Loucy (cell line): ENCODE measurements around the gene INPP4A.

Source experiments
- H2AFZ ChIP-seq: fragments of 200-600 bp; sonication (generic); 2 replicates; pipeline ENCODE4 v1.6.0; 2016; ENCODE audit warnings: antibody characterized with exemption, mild to moderate bottlenecking, low read length, moderate library complexity
- H3F3A ChIP-seq: fragments of 200-600 bp; 2 replicates; pipeline ENCODE4 v1.6.0; 2016; ENCODE audit warnings: antibody characterized with exemption, low read depth, mild to moderate bottlenecking
- H3K27me3 ChIP-seq: fragments of 200-600 bp; sonication (generic); 2 replicates; pipeline ENCODE4 v1.6.1; 2014; ENCODE audit warnings: low read length, mild to moderate bottlenecking; ENCODE audit not compliant: insufficient read depth, poor library complexity, severe bottlenecking
- H3K36me3 ChIP-seq: fragments of 200-600 bp; sonication (generic); 2 replicates; pipeline ENCODE4 v1.6.1; 2016; ENCODE audit warnings: low read length; ENCODE audit not compliant: insufficient read depth
- H3K4me1 ChIP-seq: fragments of 200-600 bp; sonication (generic); 2 replicates; pipeline ENCODE4 v1.5.1; 2014; ENCODE audit warnings: low read length, mild to moderate bottlenecking; ENCODE audit not compliant: insufficient read depth, poor library complexity, severe bottlenecking
- H3K4me2 ChIP-seq: fragments of 200-600 bp; sonication (generic); 2 replicates; pipeline ENCODE4 v1.6.0; 2014; ENCODE audit warnings: antibody characterized with exemption, low read length, low read depth, mild to moderate bottlenecking; ENCODE audit not compliant: poor library complexity, severe bottlenecking
- H3K4me3 ChIP-seq: fragments of 200-600 bp; sonication (generic); 2 replicates; pipeline ENCODE4 v1.5.1; 2014; ENCODE audit warnings: low read length, mild to moderate bottlenecking, mixed read lengths; ENCODE audit not compliant: poor library complexity, severe bottlenecking
- H3K79me2 ChIP-seq: fragments of 200-600 bp; sonication (generic); 2 replicates; pipeline ENCODE4 v1.6.1; 2014; ENCODE audit warnings: low read length; ENCODE audit not compliant: insufficient read depth
- H3K9ac ChIP-seq: fragments of 200-600 bp; sonication (generic); 2 replicates; pipeline ENCODE4 v1.6.0; 2014; ENCODE audit warnings: mild to moderate bottlenecking, low read depth, low read length, moderate library complexity; ENCODE audit not compliant: poor library complexity, severe bottlenecking
- H3K9me2 ChIP-seq: fragments of 200-600 bp; sonication (generic); replicated peaks from 2 replicates; pipeline ENCODE4 v1.6.1; 2016; ENCODE audit warnings: low read depth, low read length, mixed read lengths
- H3K9me3 ChIP-seq: fragments of 200-600 bp; sonication (generic); 2 replicates; pipeline ENCODE4 v1.6.1; 2014; ENCODE audit warnings: mild to moderate bottlenecking, antibody characterized with exemption, low read length, low read depth; ENCODE audit not compliant: insufficient read depth
- H4K20me1 ChIP-seq: fragments of 200-600 bp; sonication (generic); 2 replicates; pipeline ENCODE4 v1.6.0; 2014; ENCODE audit warnings: antibody characterized with exemption, low read length, mild to moderate bottlenecking; ENCODE audit not compliant: insufficient read depth, poor library complexity, severe bottlenecking
- CTCF ChIP-seq: fragments of 200-600 bp; sonication (generic); conservative IDR thresholded peaks from 2 replicates; pipeline ENCODE4 v1.5.1; 2014; ENCODE audit warnings: mild to moderate bottlenecking, antibody characterized with exemption, low read length
- EZH2phosphoT487 ChIP-seq: fragments of 200-600 bp; IDR thresholded peaks from 2 replicates; pipeline ENCODE4 v1.6.1; 2018; ENCODE audit warnings: antibody characterized with exemption, mild to moderate bottlenecking, moderate library complexity, borderline replicate concordance

INPP4A gene

DNA sequence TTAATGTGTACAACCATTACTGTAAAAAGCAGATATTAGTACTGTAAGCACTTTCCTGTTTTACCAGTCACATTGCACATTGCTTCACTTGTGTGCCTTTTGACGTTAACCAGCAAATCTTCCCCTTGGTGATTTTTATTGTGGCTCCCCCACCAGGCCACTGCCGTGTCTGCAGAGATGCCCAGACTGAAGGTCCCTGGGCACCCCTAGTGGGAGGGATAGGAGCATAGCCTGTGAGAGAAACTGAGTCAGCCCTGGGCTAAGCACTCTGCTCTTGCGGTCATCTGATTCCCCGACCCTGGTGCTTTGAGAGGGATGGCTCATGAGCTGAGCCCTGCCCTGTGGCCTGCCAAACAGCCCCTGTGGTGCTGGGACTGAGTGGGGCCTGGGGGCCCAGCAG lies 73.4 kb downstream of the INPP4A start:
- Histone ChIP-seq H3K27me3 (no peaks in the 10 kb centered on the region), H3K4me2 (no peak overlapping the region), H3K36me3 (peaks cover 30% of the 10 kb centered on the region; the same call in 1 of the 2 replicates), H3K9me2 (no peaks in the 10 kb centered on the region), H3F3A (no peaks in the 10 kb centered on the region), H3K4me3 (no peak overlapping the region), H3K79me2 (peaks cover 41% of the 10 kb centered on the region; the same call in 1 of the 2 replicates), H4K20me1 (no peaks in the 10 kb centered on the region), H3K9ac (no peak overlapping the region), H2AFZ (no peak overlapping the region), H3K4me1 (peaks cover 22% of the 10 kb centered on the region), H3K9me3 (no peaks in the 10 kb centered on the region)
- TF ChIP-seq EZH2phosphoT487: no peak
- peak; percentile 99 for TF ChIP-seq CTCF

- no peak for TF ChIP-seq CTCF
- TF ChIP-seq EZH2phosphoT487: no peak
- Histone ChIP-seq H3K36me3 (peaks cover 30% of the 10 kb centered on the region; the same call in 1 of the 2 replicates), H3K9me3 (no peaks in the 10 kb centered on the region), H3K9me2 (no peaks in the 10 kb centered on the region), H3K79me2 (peaks cover 33% of the 10 kb centered on the region; the same call in 1 of the 2 replicates), H3K4me1 (peaks cover 22% of the 10 kb centered on the region), H3K27me3 (no peaks in the 10 kb centered on the region), H3F3A (no peaks in the 10 kb centered on the region), H3K4me3 (no peak overlapping the region), H3K9ac (no peak overlapping the region), H3K4me2 (no peak overlapping the region), H4K20me1 (no peaks in the 10 kb centered on the region), H2AFZ (no peak overlapping the region)
Measured at GRCh38 chr2:98519156-98519555, 74.5 kb downstream of the INPP4A start.

GRCh38 chr2:98519851-98520250 lies 75.2 kb downstream of the INPP4A start:
- Histone ChIP-seq H3K4me3 (no peak overlapping the region), H3F3A (no peaks in the 10 kb centered on the region), H3K9me3 (no peaks in the 10 kb centered on the region), H3K36me3 (peaks cover 30% of the 10 kb centered on the region; the same call in 1 of the 2 replicates), H3K27me3 (no peaks in the 10 kb centered on the region), H3K4me1 (peaks cover 20% of the 10 kb centered on the region), H3K9ac (no peak overlapping the region), H2AFZ (no peak overlapping the region), H4K20me1 (no peaks in the 10 kb centered on the region), H3K4me2 (no peak overlapping the region), H3K79me2 (peaks cover 30% of the 10 kb centered on the region; the same call in 1 of the 2 replicates), H3K9me2 (no peaks in the 10 kb centered on the region)
- TF ChIP-seq CTCF: no peak
- no peak for TF ChIP-seq EZH2phosphoT487
